PC-3 (cell line): ENCODE data around the gene CDH4. TPM values are rescaled to one million over a fixed set of nuclear protein-coding genes. Genes with fewer than 3 reads are reported as not detected.

ENCODE experiments used
- ATAC-seq: fragments of 200-7000 bp; cut with Tn5 transposase; 2 replicates; pipeline ENCODE4 v1.9.1; 2020; ENCODE audit warnings: mild to moderate bottlenecking, moderate library complexity
- BruUV-seq: library from RNA; stranded (reverse); fragments of 400-500 nt; replicated peaks from 2 replicates; lab custom pipeline; 2021; lab: Mats Ljungman, UMichigan
- CTCF ChIA-PET: fragments of 300-600 bp; sonication (Branson Sonifier 250); formaldehyde crosslinking; loops from one replicate; lab custom pipeline; 2022; ENCODE audit warnings: antibody characterized with exemption; lab: Charles Lee
- POLR2A ChIA-PET: fragments of 300-600 bp; sonication (Branson Sonifier 250); formaldehyde crosslinking; loops from one replicate; lab custom pipeline; 2022; ENCODE audit warnings: antibody characterized with exemption; ENCODE audit not compliant: unreplicated experiment; lab: Charles Lee
- DNase-seq: peaks from one replicate; pipeline ENCODE4 v3.0.0-alpha.2; 2015
- H2AFZ ChIP-seq: fragments of 300-600 bp; sonication (generic); 2 replicates; pipeline ENCODE4 v1.6.0; 2016; ENCODE audit warnings: antibody characterized with exemption, low read length
- H3F3A ChIP-seq: fragments of 300-600 bp; sonication (generic); one replicate; pipeline ENCODE4 v1.6.0; 2017; ENCODE audit warnings: antibody characterized with exemption, low read length, control low read depth, mild to moderate bottlenecking; ENCODE audit not compliant: unreplicated experiment
- H3K27ac ChIP-seq: fragments of 300-600 bp; sonication (generic); 2 replicates; pipeline ENCODE4 v1.5.1; 2016; ENCODE audit warnings: mild to moderate bottlenecking, low read length
- H3K27me3 ChIP-seq: fragments of 300-600 bp; sonication (generic); 2 replicates; pipeline ENCODE4 v1.6.1; 2016; ENCODE audit warnings: low read length, mixed read lengths
- H3K36me3 ChIP-seq: fragments of 300-600 bp; sonication (generic); 2 replicates; pipeline ENCODE4 v1.6.1; 2016; ENCODE audit warnings: low read depth, mixed run types, low read length, mixed read lengths
- H3K4me1 ChIP-seq: fragments of 300-600 bp; sonication (generic); 2 replicates; pipeline ENCODE4 v1.5.1; 2016; ENCODE audit warnings: low read length; ENCODE audit not compliant: insufficient read depth
- H3K4me2 ChIP-seq: fragments of 300-600 bp; sonication (generic); 2 replicates; pipeline ENCODE4 v1.6.0; 2016; ENCODE audit warnings: low read length
- H3K4me3 ChIP-seq: fragments of 300-600 bp; sonication (generic); 2 replicates; pipeline ENCODE4 v1.5.1; 2016; ENCODE audit warnings: mild to moderate bottlenecking, low read length, mixed read lengths
- H3K79me2 ChIP-seq: fragments of 300-600 bp; sonication (generic); 2 replicates; pipeline ENCODE4 v1.6.1; 2017; ENCODE audit warnings: low read length, mixed read lengths
- H3K9ac ChIP-seq: fragments of 300-600 bp; sonication (generic); 2 replicates; pipeline ENCODE4 v1.6.0; 2016; ENCODE audit warnings: mild to moderate bottlenecking, low read length
- H3K9me2 ChIP-seq: fragments of 300-600 bp; sonication (generic); replicated peaks from 2 replicates; pipeline ENCODE4 v1.6.1; 2016; ENCODE audit warnings: mixed run types, low read length, mixed read lengths
- H3K9me3 ChIP-seq: fragments of 300-600 bp; sonication (generic); 2 replicates; pipeline ENCODE4 v1.6.1; 2016; ENCODE audit warnings: low read length, mixed read lengths
- H4K20me1 ChIP-seq: fragments of 300-600 bp; sonication (generic); 2 replicates; pipeline ENCODE4 v1.6.1; 2016; ENCODE audit warnings: low read length, mixed read lengths
- CTCF ChIP-seq: fragments of 300-600 bp; sonication (generic); conservative IDR thresholded peaks from 2 replicates; pipeline ENCODE4 v1.5.1; 2017; ENCODE audit warnings: antibody characterized with exemption, low read depth, mild to moderate bottlenecking, low read length
- EZH2 ChIP-seq: fragments of 300-600 bp; sonication (generic); IDR thresholded peaks from one replicate; pipeline ENCODE4 v1.6.1; 2017; ENCODE audit warnings: antibody characterized with exemption, mild to moderate bottlenecking, low read length; ENCODE audit not compliant: unreplicated experiment
- EZH2phosphoT487 ChIP-seq: fragments of 300-600 bp; sonication (generic); IDR thresholded peaks from 2 replicates; pipeline ENCODE4 v1.6.1; 2018; ENCODE audit warnings: mild to moderate bottlenecking, antibody characterized with exemption, low read length, borderline replicate concordance
- intact Hi-C: fragments of 100-400 bp; cut with micrococcal nuclease; formaldehyde crosslinking; loops from 2 replicates; pipeline ENCODE4 v1.9.0; 2023
- total RNA-seq: library from RNA; depleted of rRNA; stranded (reverse); fragments of >200 nt; gene quantifications from 2 replicates; pipeline ENCODE4 v1.2.3, GENCODE V29; 2014

The CDH4 gene
- total RNA-seq, 1 experiment from 2014 or later: not detected

- no peak for ATAC-seq
- BruUV-seq: no TSS peak
Measured at GRCh38 chr20:61786230-61786629, 534.2 kb downstream of the CDH4 start.

DNA sequence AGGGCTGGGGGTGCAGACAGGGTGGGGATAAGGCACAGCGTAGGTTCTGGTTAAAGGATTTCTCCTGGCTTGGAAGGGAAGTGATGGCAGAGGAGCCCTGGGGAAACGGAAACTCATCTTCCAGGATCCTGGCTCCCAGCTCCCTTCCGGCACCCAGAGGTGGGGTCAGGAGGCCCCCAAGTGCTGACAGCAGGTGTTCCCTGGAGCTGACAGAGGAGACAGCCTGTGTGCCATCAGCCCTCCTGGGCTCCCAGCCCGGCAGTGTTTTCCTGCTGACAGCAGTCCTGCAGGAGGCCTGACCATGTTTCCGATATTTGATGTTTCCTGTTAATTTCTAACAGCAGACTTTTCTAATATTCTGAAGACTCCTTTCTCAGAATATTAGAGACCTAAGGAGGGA is 536.3 kb downstream of the CDH4 start:
- no peak for TF ChIP-seq EZH2phosphoT487
- TF ChIP-seq EZH2: no peak
- TF ChIP-seq CTCF: no peak
- Histone ChIP-seq H4K20me1 (no peaks in the 10 kb centered on the region), H3K79me2 (no peaks in the 10 kb centered on the region), H3K4me1 (no peaks in the 10 kb centered on the region), H3K27me3 (peaks cover 53% of the 10 kb centered on the region), H3K4me2 (no peak overlapping the region), H3K36me3 (no peaks in the 10 kb centered on the region), H3K27ac (no peak overlapping the region), H2AFZ (no peak overlapping the region), H3K9me3 (no peaks in the 10 kb centered on the region), H3K9me2 (no peaks in the 10 kb centered on the region), H3F3A (no peaks in the 10 kb centered on the region), H3K9ac (no peak overlapping the region), H3K4me3 (no peak overlapping the region)
- CTCF ChIA-PET: no interaction called here
- ATAC-seq: no peak
- intact Hi-C loops: no loop called here
- POLR2A ChIA-PET: no interaction called here
- no peak for DNase-seq
- BruUV-seq: no TSS peak

More at GRCh38 chr20:61786230-61786629, 534.2 kb downstream of the CDH4 start:
- DNase-seq: no peak
- ChIA-PET POLR2A (no interaction called here), CTCF (no interaction called here)
- Histone ChIP-seq H3K9me3 (no peaks in the 10 kb centered on the region), H3K79me2 (no peaks in the 10 kb centered on the region), H3K9ac (no peak overlapping the region), H3K27me3 (peaks cover 68% of the 10 kb centered on the region), H3K4me1 (no peaks in the 10 kb centered on the region), H3F3A (no peaks in the 10 kb centered on the region), H3K4me2 (no peak overlapping the region), H3K27ac (no peak overlapping the region), H2AFZ (no peak overlapping the region), H3K4me3 (no peak overlapping the region), H3K9me2 (no peaks in the 10 kb centered on the region), H4K20me1 (no peaks in the 10 kb centered on the region), H3K36me3 (no peaks in the 10 kb centered on the region)
- intact Hi-C loops: no loop called here
- TF ChIP-seq CTCF: no peak
- TF ChIP-seq EZH2: no peak
- no peak for TF ChIP-seq EZH2phosphoT487

- Histone ChIP-seq H2AFZ (no peak overlapping the region), H3K9ac (no peak overlapping the region), H3K4me2 (no peak overlapping the region), H3K4me3 (no peak overlapping the region), H3K27me3 (peaks cover 51% of the 10 kb centered on the region), H3K36me3 (no peaks in the 10 kb centered on the region), H3F3A (no peaks in the 10 kb centered on the region), H4K20me1 (no peaks in the 10 kb centered on the region), H3K9me2 (no peaks in the 10 kb centered on the region), H3K27ac (no peak overlapping the region), H3K4me1 (no peaks in the 10 kb centered on the region), H3K9me3 (no peaks in the 10 kb centered on the region), H3K79me2 (no peaks in the 10 kb centered on the region)
- CTCF ChIA-PET: no interaction called here
- DNase-seq (no peak), ATAC-seq (no peak)
- TF ChIP-seq CTCF (no peak), EZH2 (no peak), EZH2phosphoT487 (no peak)
- POLR2A ChIA-PET: no interaction called here
- BruUV-seq: no TSS peak
- intact Hi-C loops: no loop called here
Measured at GRCh38 chr20:61789329-61789728, 537.3 kb downstream of the CDH4 start.
